CD14-positive monocyte (primary cell): ENCODE results near the gene GMEB2. TPM values are rescaled to one million over a fixed set of nuclear protein-coding genes. Genes with fewer than 3 reads are reported as not detected.

Experiments used
- DNase-seq, 3 donors: peaks; one replicate each; pipeline ENCODE4 v3.0.0-alpha.2; 2011 to 2022
- H2AFZ ChIP-seq: 2 replicates; pipeline ENCODE4 v1.6.0; 2012; ENCODE audit warnings: mild to moderate bottlenecking, low read depth, low read length, inconsistent platforms; ENCODE audit not compliant: insufficient read depth, poor library complexity, severe bottlenecking
- H3K27ac ChIP-seq, 2 donors: 1 replicate in 1 of 2; 2 replicates in 1 of 2; pipeline ENCODE4 v1.5.1; 2012 to 2013; ENCODE audit warnings: low read length in 2 of 2, control low read depth in 1 of 2, inconsistent platforms in 1 of 2, low read depth in 1 of 2, mild to moderate bottlenecking in 1 of 2
- H3K27me3 ChIP-seq, 2 donors: one replicate each; pipeline versions ENCODE4 v1.6.0 to v1.6.1; 2011 to 2013; ENCODE audit warnings: low read length in 2 of 2; ENCODE audit not compliant: control insufficient read depth in 2 of 2, insufficient read depth in 2 of 2
- H3K36me3 ChIP-seq, 2 donors: replicated peaks in 1 of 2; 1 replicate in 1 of 2; 2 replicates in 1 of 2; pipeline versions ENCODE4 v1.5.1 to v1.6.1; 2012 to 2013; ENCODE audit warnings: low read length in 2 of 2, control low read depth in 1 of 2, inconsistent platforms in 1 of 2, mild to moderate bottlenecking in 1 of 2; ENCODE audit not compliant: insufficient read depth in 2 of 2, control insufficient read depth in 1 of 2
- H3K4me1 ChIP-seq, 2 donors: 1 replicate in 1 of 2; 2 replicates in 1 of 2; pipeline versions ENCODE4 v1.5.1 to v1.6.1; 2012 to 2013; ENCODE audit warnings: low read length in 2 of 2, control low read depth in 1 of 2, inconsistent platforms in 1 of 2, mild to moderate bottlenecking in 1 of 2, moderate library complexity in 1 of 2; ENCODE audit not compliant: insufficient read depth in 2 of 2, control insufficient read depth in 1 of 2
- H3K4me2 ChIP-seq: replicated peaks from 2 replicates; pipeline ENCODE3; 2012; ENCODE audit warnings: low read length, moderate library complexity, mild to moderate bottlenecking; ENCODE audit not compliant: poor library complexity, severe bottlenecking; ENCODE audit errors: extremely low read depth
- H3K4me3 ChIP-seq, 3 experiments: fragments of 200-600 bp in 1 of 3; sonication (generic) in 1 of 3; replicated peaks in 1 of 3; 1 replicate in 2 of 3; 2 replicates in 1 of 3; pipeline ENCODE4 v1.5.1; 2011 to 2013; ENCODE audit warnings: low read length in 3 of 3, mild to moderate bottlenecking in 3 of 3, control low read depth in 2 of 3, low read depth in 2 of 3, inconsistent platforms in 1 of 3, moderate library complexity in 1 of 3
- H3K79me2 ChIP-seq: 2 replicates; pipeline ENCODE4 v1.6.0; 2012; ENCODE audit warnings: mild to moderate bottlenecking, control low read depth, inconsistent platforms, low read length, moderate library complexity; ENCODE audit not compliant: insufficient read depth
- H3K9ac ChIP-seq: 2 replicates; pipeline ENCODE4 v1.6.0; 2017; ENCODE audit warnings: low read length, mild to moderate bottlenecking; ENCODE audit not compliant: insufficient read depth, poor library complexity, severe bottlenecking
- H3K9me3 ChIP-seq, 2 donors: replicated peaks in 1 of 2; 1 replicate in 1 of 2; 2 replicates in 1 of 2; pipeline versions ENCODE4 v1.5.1 to v1.6.1; 2012 to 2013; ENCODE audit warnings: low read length in 2 of 2, control low read depth in 1 of 2; ENCODE audit not compliant: control insufficient read depth in 1 of 2, insufficient read depth in 1 of 2
- H4K20me1 ChIP-seq: 2 replicates; pipeline ENCODE4 v1.6.0; 2012; ENCODE audit warnings: mild to moderate bottlenecking, low read length, control low read depth, moderate library complexity; ENCODE audit not compliant: insufficient read depth
- H3K27ac Mint-ChIP-seq, 7 donors: one replicate each; pipeline ENCODE4 v1.8.0; 2020; ENCODE audit warnings: mild to moderate bottlenecking in 7 of 7, mixed read lengths in 7 of 7, moderate library complexity in 6 of 7, inconsistent platforms in 2 of 7
- H3K27me3 Mint-ChIP-seq, 3 donors: one replicate each; pipeline ENCODE4 v1.8.0; 2021 to 2022; ENCODE audit warnings: low read depth in 3 of 3, mild to moderate bottlenecking in 3 of 3, mixed read lengths in 3 of 3, moderate library complexity in 3 of 3, inconsistent platforms in 1 of 3
- H3K36me3 Mint-ChIP-seq, 2 donors: one replicate each; pipeline ENCODE4 v1.8.0; 2020; ENCODE audit warnings: mixed read lengths in 2 of 2, inconsistent platforms in 1 of 2, mild to moderate bottlenecking in 1 of 2
- H3K4me1 Mint-ChIP-seq: one replicate; pipeline ENCODE4 v1.8.0; 2020; ENCODE audit warnings: mild to moderate bottlenecking, mixed read lengths
- H3K4me3 Mint-ChIP-seq, 2 donors: one replicate each; pipeline ENCODE4 v1.8.0; 2020; ENCODE audit warnings: mild to moderate bottlenecking in 2 of 2, mixed read lengths in 2 of 2, moderate library complexity in 1 of 2
- H3K9me3 Mint-ChIP-seq, 7 donors: one replicate each; pipeline ENCODE4 v1.8.0; 2020 to 2022; ENCODE audit warnings: mixed read lengths in 7 of 7, mild to moderate bottlenecking in 6 of 7, moderate library complexity in 6 of 7, inconsistent platforms in 2 of 7
- CTCF ChIP-seq: fragments of 200-600 bp; IDR thresholded peaks from one replicate; pipeline ENCODE4 v1.8.0; 2022; ENCODE audit warnings: antibody characterized with exemption, mild to moderate bottlenecking
- WGBS: methylation state at CpG from one replicate; pipeline ENCODE4 v1.1.5; 2013; ENCODE audit warnings: missing lambda C conversion rate; ENCODE audit not compliant: insufficient coverage; 5-methylcytosine and 5-hydroxymethylcytosine counted together
- intact Hi-C, 2 donors: fragments of 100-400 bp; cut with micrococcal nuclease; formaldehyde crosslinking; loops; one replicate each; pipeline versions ENCODE4 v1.15.0 to v1.15.1; 2023
- polyA plus RNA-seq, 3 donors: library from polyadenylated mRNA; depleted of rRNA in 1 of 3; unstranded in 2 of 3; stranded (reverse) in 1 of 3; fragments of 300-500 nt in 2 of 3; fragments of >200 nt in 1 of 3; fragmentation: Illumina TruSeq in 2 of 3; gene quantifications; 1 replicate in 2 of 3; 2 replicates in 1 of 3; pipeline ENCODE4 v1.2.3, GENCODE V29; 2012 to 2021

Gene GMEB2
- polyA plus RNA-seq, 3 donors = 2.7 to 11.7 (median 3.8) TPM

GRCh38 chr20:63562461-63563224 lies 64.3 kb downstream of the GMEB2 start:
- over 99% methylated on average over 54 of the region's 54 CpGs for WGBS
- peaks cover 17 to 70% (median 52%) of the 10 kb centered on the region in 3 donors for H3K27me3 Mint-ChIP-seq
- H4K20me1 ChIP-seq = peaks cover 93% of the 10 kb centered on the region

More at GRCh38 chr20:63562461-63563224, 64.3 kb downstream of the GMEB2 start:
- Histone ChIP-seq H3K27ac (no peak overlapping the region), H2AFZ (no peak overlapping the region), H3K4me2 (no peak overlapping the region), H3K4me1 (peaks cover 11 to 12% of the 10 kb centered on the region in 2 donors), H3K79me2 (no peaks in the 10 kb centered on the region), H3K9me3 (peaks cover 15 to 16% of the 10 kb centered on the region in 2 donors), H3K36me3 (peaks cover 40 to 72% of the 10 kb centered on the region in 2 donors), H3K27me3 (peaks cover 0 to 50% of the 10 kb centered on the region in 2 donors), H3K9ac (no peak overlapping the region), H3K4me3 (no peak overlapping the region)
- intact Hi-C loops = loop anchor here in 1 of 2 donors (10.0 kb wide), 1 partner anchor 332 kb away; the partner anchor contains the start of gene DNAJC5
- no peak for TF ChIP-seq CTCF
- Mint-ChIP-seq H3K4me1 (peaks cover 6% of the 10 kb centered on the region), H3K4me3 (no peak overlapping the region), H3K36me3 (peaks cover 35 to 72% of the 10 kb centered on the region in 2 donors), H3K27ac (no peak overlapping the region), H3K9me3 (peaks cover 8 to 37% (median 14%) of the 10 kb centered on the region in 7 donors)
- no peak for DNase-seq
